ENCODE measurements around the gene TARS3.

Gene TARS3

DNA sequence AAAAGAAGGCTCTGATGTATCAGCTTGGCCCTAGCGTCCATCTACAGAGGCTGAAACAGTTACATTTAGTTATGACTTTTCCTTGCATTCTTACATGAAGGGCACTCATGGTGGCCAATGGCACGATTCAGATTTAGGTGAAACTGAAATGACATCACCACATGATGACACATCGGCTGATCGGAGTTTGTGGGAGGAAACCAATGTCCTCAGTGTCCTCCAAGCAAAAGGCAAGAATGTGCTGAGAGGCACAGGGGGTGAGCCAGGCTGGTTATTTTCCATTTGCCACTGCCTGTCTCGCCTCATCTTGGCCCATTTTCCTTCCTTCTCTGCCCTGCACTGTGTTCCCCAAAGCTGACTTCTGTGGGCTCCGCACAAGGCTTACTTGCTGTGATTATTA is 34.4 kb downstream of the TARS3 start:
- no peak overlapping the region for H3K4me3 ChIP-seq (ENCODE audit: low read depth, low read length)
- DNase-seq (ENCODE audit: low read depth, low spot score) = peak; percentile 65
- TF ChIP-seq, protein P1, sequence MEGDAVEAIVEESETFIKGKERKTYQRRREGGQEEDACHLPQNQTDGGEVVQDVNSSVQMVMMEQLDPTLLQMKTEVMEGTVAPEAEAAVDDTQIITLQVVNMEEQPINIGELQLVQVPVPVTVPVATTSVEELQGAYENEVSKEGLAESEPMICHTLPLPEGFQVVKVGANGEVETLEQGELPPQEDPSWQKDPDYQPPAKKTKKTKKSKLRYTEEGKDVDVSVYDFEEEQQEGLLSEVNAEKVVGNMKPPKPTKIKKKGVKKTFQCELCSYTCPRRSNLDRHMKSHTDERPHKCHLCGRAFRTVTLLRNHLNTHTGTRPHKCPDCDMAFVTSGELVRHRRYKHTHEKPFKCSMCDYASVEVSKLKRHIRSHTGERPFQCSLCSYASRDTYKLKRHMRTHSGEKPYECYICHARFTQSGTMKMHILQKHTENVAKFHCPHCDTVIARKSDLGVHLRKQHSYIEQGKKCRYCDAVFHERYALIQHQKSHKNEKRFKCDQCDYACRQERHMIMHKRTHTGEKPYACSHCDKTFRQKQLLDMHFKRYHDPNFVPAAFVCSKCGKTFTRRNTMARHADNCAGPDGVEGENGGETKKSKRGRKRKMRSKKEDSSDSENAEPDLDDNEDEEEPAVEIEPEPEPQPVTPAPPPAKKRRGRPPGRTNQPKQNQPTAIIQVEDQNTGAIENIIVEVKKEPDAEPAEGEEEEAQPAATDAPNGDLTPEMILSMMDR (IDR thresholded peaks at IDR 0.05; ENCODE audit: low read depth, low read length) = no peak
- in situ Hi-C loops (cut with HindIII; ENCODE audit: low sequenced_read_pairs) = no loop called here

DNA sequence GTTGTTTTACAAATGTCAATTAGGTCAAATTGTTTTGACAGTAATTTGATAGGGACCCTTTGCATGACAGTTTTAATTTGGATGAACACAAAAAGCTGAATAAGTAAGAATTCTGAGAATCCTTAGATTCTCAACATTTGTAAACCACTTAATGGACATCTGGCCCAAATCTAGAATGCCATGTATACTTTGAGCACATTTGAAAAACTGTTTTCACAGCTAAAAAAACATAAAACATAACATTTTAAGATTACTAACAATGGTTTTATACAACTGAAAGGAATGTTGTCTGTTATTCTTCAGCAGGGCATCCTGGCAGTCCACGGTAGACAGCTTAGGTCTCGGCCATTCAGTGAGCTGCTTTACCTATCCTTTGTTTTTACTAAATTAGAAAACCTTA is 37.6 kb downstream of the TARS3 start:
- in situ Hi-C loops (cut with HindIII; ENCODE audit: low sequenced_read_pairs) = no loop called here
- no peak for DNase-seq (ENCODE audit: low read depth, low spot score)
- H3K4me3 ChIP-seq (ENCODE audit: low read depth, low read length) = no peak overlapping the region
- TF ChIP-seq, protein P1 (IDR thresholded peaks at IDR 0.05; ENCODE audit: low read depth, low read length) = no peak

DNA sequence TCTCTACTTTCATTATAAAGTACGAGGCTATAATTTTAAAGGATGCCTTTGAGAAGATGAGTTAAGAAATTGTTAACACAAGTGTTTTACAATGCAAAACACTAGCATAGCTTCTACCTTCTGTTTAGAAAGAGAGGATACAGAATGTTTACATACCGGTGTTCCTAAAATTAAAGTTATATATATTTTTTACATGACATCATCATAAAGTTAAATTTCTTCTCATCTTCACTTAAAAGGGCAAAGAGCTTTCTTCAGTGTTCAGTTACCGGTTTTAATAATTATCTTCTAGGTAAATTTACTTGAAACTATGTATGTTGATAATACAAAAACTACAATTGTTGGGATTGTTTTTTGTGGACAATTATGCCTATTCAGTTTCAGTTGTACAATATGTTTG is 39.4 kb downstream of the TARS3 start:
- DNase-seq (ENCODE audit: low read depth, low spot score) = no peak
- in situ Hi-C loops (cut with HindIII; ENCODE audit: low sequenced_read_pairs) = no loop called here
- H3K4me3 ChIP-seq (ENCODE audit: low read depth, low read length) = no peak overlapping the region
- TF ChIP-seq, protein P1 (IDR thresholded peaks at IDR 0.05; ENCODE audit: low read depth, low read length) = no peak

- TF ChIP-seq, protein P1 (IDR thresholded peaks at IDR 0.05; ENCODE audit: low read depth, low read length) = no peak
Observed at GRCh38 chr15:101684384-101684783, 39.9 kb downstream of the TARS3 start.

GRCh38 chr15:101679806-101680205 is 44.5 kb downstream of the TARS3 start:
- H3K4me3 ChIP-seq (ENCODE audit: low read depth, low read length) = no peak overlapping the region
- TF ChIP-seq, protein P1 (IDR thresholded peaks at IDR 0.05; ENCODE audit: low read depth, low read length) = no peak
- no peak for DNase-seq (ENCODE audit: low read depth, low spot score)
- in situ Hi-C loops (cut with HindIII; ENCODE audit: low sequenced_read_pairs) = no loop called here

More at GRCh38 chr15:101684384-101684783, 39.9 kb downstream of the TARS3 start:
- H3K4me3 ChIP-seq (ENCODE audit: low read depth, low read length) = no peak overlapping the region
- peak; percentile 87 for DNase-seq (ENCODE audit: low read depth, low spot score)
- in situ Hi-C loops (cut with HindIII; ENCODE audit: low sequenced_read_pairs) = no loop called here

GRCh38 chr15:101676921-101677329 is 47.3 kb downstream of the TARS3 start:
- in situ Hi-C loops (cut with HindIII; ENCODE audit: low sequenced_read_pairs) = no loop called here

More at GRCh38 chr15:101676921-101677329, 47.3 kb downstream of the TARS3 start:
- H3K4me3 ChIP-seq (ENCODE audit: low read depth, low read length) = no peak overlapping the region
- DNase-seq (ENCODE audit: low read depth, low spot score) = peak; percentile 5
- TF ChIP-seq, protein P1 (IDR thresholded peaks at IDR 0.05; ENCODE audit: low read depth, low read length) = no peak

All from astrocyte of the spinal cord (primary cell).